ENCODE measurements around the gene DCST1. TPM values are rescaled to one million over a fixed set of nuclear protein-coding genes. Genes with fewer than 3 reads are reported as not detected.
A peak's percentile ranks its signal among the peaks of the same experiment; 100 is the strongest.

DCST1 gene
- total RNA-seq, 4 donors from 2014 or later: 0.19 TPM; not detected in 3

DNA sequence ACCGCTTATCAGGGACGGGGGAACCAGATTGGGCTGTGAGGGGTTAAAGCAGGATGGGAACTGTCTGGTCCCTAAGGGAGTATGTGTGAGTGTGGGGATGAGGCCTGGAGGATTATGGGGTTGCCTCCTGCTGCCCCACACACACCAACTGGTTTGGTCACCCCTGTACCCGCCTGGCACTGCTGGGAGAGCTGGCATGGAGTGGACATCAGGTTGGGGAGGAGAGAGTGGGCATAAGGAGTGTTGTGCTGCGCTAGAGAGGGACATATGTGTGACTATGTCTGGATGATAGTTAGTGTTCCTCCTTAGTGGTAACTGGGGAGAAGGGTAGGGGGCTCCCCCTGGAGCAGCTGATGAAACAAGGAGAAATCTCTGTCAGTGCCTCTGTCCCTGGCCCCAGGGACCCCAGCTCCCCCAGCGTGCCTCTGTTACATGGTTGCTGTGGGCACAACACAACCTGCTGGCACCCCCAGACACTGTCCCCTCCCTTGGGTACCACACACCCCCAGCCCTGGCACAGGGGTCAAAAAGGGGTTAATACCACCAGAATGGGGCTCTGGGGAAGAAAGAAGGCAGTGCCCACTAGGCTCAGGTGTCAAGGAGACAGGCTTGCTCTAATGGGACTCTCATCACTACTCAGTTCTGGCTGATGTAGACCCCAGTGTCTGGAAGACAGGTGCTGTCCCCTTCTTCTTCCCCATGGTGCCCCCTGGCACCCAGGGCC lies 29.1 kb upstream of the DCST1 start:
- H3K4me1 ChIP-seq: peaks cover 47 to 69% (median 55%) of the 10 kb centered on the region in 3 donors
- TF ChIP-seq, protein P1, sequence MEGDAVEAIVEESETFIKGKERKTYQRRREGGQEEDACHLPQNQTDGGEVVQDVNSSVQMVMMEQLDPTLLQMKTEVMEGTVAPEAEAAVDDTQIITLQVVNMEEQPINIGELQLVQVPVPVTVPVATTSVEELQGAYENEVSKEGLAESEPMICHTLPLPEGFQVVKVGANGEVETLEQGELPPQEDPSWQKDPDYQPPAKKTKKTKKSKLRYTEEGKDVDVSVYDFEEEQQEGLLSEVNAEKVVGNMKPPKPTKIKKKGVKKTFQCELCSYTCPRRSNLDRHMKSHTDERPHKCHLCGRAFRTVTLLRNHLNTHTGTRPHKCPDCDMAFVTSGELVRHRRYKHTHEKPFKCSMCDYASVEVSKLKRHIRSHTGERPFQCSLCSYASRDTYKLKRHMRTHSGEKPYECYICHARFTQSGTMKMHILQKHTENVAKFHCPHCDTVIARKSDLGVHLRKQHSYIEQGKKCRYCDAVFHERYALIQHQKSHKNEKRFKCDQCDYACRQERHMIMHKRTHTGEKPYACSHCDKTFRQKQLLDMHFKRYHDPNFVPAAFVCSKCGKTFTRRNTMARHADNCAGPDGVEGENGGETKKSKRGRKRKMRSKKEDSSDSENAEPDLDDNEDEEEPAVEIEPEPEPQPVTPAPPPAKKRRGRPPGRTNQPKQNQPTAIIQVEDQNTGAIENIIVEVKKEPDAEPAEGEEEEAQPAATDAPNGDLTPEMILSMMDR (IDR thresholded peaks at IDR 0.05): no peak
- no peak for TF ChIP-seq POLR2A (IDR thresholded peaks at IDR 0.05)
- peaks cover 0 to 12% (median 0%) of the 10 kb centered on the region in 3 donors for H3K36me3 ChIP-seq
- intact Hi-C loops (cut with DNase I): no loop called here
- no peak for DNase-seq
- peak overlapping the region; percentile 77 to 96 (median 86) for H3K4me3 ChIP-seq
- no peaks in the 10 kb centered on the region for H3K9me3 ChIP-seq
- H3K27me3 ChIP-seq: no peaks in the 10 kb centered on the region
- 10 to 30% methylated on average over 2 to 4 of the region's 5 CpGs for WGBS, 2 donors
- H3K27ac ChIP-seq: peak overlapping the region; percentile 97 to 99 (median 98)

GRCh38 chr1:155005076-155006011 lies 28.3 kb upstream of the DCST1 start:
- H3K4me1 ChIP-seq: peaks cover 40 to 69% (median 53%) of the 10 kb centered on the region in 3 donors
- no peaks in the 10 kb centered on the region for H3K27me3 ChIP-seq
- DNase-seq: no peak
- H3K4me3 ChIP-seq: peak overlapping the region; percentile 77 to 96 (median 86)
- H3K9me3 ChIP-seq: no peaks in the 10 kb centered on the region
- WGBS, 2 donors: 14 to 18% methylated on average over 4 to 6 of the region's 17 CpGs
- peak in 1 of 4 donors; percentile 43 for TF ChIP-seq POLR2A (IDR thresholded peaks at IDR 0.05)
- TF ChIP-seq, protein P1 (IDR thresholded peaks at IDR 0.05): no peak
- H3K36me3 ChIP-seq: peaks cover 0 to 17% (median 0%) of the 10 kb centered on the region in 3 donors
- H3K27ac ChIP-seq: peak overlapping the region; percentile 97 to 99 (median 98)
- intact Hi-C loops (cut with DNase I): no loop called here

GRCh38 chr1:155006601-155007101 lies 27.0 kb upstream of the DCST1 start:
- 14 to 31% methylated on average over 2 of the region's 2 CpGs for WGBS, 2 donors

GRCh38 chr1:155007251-155007828 lies 26.3 kb upstream of the DCST1 start:
- 30 to 70% methylated on average over 2 of the region's 6 CpGs for WGBS, 2 donors
- Histone ChIP-seq H3K36me3 (peaks cover 0 to 19% (median 5%) of the 10 kb centered on the region in 3 donors), H3K4me3 (peak overlapping the region; percentile 50 to 96 (median 64)), H3K9me3 (no peaks in the 10 kb centered on the region), H3K4me1 (peaks cover 60 to 88% (median 72%) of the 10 kb centered on the region in 3 donors), H3K27me3 (no peaks in the 10 kb centered on the region), H3K27ac (peak overlapping the region; percentile 97 to 99 (median 98))
- no peak for DNase-seq
- intact Hi-C loops (cut with DNase I): no loop called here
- no peak for TF ChIP-seq POLR2A (IDR thresholded peaks at IDR 0.05)
- TF ChIP-seq, protein P1 (IDR thresholded peaks at IDR 0.05): no peak

More at GRCh38 chr1:155006601-155007101, 27.0 kb upstream of the DCST1 start:
- peaks cover 53 to 81% (median 65%) of the 10 kb centered on the region in 3 donors for H3K4me1 ChIP-seq
- H3K4me3 ChIP-seq: peak overlapping the region in 3 of 4 donors; percentile 61 to 96 (median 67)
- no peak for DNase-seq
- no peaks in the 10 kb centered on the region for H3K9me3 ChIP-seq
- TF ChIP-seq, protein P1 (IDR thresholded peaks at IDR 0.05): no peak
- no peak for TF ChIP-seq POLR2A (IDR thresholded peaks at IDR 0.05)
- H3K36me3 ChIP-seq: peaks cover 0 to 19% (median 5%) of the 10 kb centered on the region in 3 donors
- H3K27me3 ChIP-seq: no peaks in the 10 kb centered on the region
- peak overlapping the region; percentile 97 to 99 (median 98) for H3K27ac ChIP-seq
- intact Hi-C loops (cut with DNase I): no loop called here

Data from esophagus squamous epithelium (tissue), 5 donors.